Stimulated activated CD8-positive, alpha-beta memory T cell treated with anti-CD3 and anti-CD28 coated beads, Interleukin-15, amount 100 ng/mL, for 24 hours (primary cell): ENCODE results near the gene NDRG2.

ENCODE experiments used
- DNase-seq: peaks from one replicate; pipeline ENCODE4 v3.0.0-alpha.2; 2020; ENCODE audit warnings: low read depth

Gene NDRG2

GRCh38 chr14:21024585-21025370 lies at the start of gene NDRG2:
TSS of gene NDRG2 (minus strand) at chr14:21025061. CDS start at chr14:21023315, 1,746 bp downstream.
- DNase-seq = peak; percentile 38

DNA sequence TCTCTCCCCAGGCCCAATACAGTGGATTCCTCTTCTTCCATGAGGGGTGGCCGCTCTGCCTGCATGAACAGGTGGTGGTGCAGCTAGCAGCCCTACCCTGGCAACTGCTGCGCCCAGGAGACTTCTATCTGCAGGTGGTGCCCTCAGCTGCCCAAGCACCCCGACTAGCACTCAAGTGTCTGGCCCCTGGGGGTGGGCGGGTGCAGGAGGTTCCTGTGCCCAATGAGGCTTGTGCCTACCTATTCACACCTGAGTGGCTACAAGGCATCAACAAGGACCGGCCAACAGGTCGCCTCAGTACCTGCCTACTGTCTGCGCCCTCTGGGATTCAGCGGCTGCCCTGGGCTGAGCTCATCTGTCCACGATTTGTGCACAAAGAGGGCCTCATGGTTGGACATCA lies 49.1 kb upstream of the NDRG2 start:
- no peak for DNase-seq

- DNase-seq = no peak
Observed at GRCh38 chr14:21072781-21073339, 48.0 kb upstream of the NDRG2 start.

GRCh38 chr14:21072031-21072473 lies 47.2 kb upstream of the NDRG2 start:
- DNase-seq = no peak

DNA sequence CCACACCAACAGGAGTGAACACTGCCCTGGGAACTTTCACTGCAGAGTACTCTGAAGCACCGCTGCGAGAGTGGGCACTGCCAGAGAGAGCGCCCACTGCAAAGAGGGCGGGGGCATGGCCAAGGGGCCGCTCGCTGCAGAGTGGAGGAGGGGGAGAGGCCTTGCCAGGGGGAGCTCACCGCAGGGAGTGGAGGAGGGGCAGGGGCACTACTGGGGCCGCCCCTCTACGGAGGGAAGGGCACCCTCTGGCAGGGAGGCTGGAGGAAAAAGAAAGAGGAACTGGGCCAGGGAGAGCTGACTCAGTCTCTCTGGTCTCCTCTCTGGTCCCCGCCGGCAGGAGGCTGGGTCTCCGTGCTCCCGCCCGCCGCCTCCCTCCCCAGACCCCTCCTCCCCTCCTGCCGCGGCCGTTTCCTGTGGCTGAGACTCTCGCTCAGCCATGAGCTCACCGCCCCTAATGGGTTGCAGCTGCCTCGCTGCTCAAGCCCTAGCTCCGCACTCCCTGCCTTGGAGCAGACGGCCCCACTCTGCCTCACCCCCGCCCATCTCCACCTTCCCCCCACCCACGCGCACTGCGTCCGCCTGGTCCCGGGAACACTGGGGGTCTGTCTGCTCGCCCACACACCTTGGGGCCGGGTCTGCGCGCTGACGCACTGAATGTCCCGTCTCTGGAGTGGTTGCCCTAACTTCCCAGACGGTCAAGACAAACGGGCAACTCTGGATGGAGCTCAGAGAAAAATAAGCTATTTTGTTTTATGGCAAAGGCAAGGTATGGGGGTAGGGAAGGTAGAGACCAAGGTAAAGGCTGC lies 46.6 kb upstream of the NDRG2 start:
- DNase-seq = no peak

- DNase-seq = no peak
Observed at GRCh38 chr14:21070610-21071224, 45.9 kb upstream of the NDRG2 start.

DNA sequence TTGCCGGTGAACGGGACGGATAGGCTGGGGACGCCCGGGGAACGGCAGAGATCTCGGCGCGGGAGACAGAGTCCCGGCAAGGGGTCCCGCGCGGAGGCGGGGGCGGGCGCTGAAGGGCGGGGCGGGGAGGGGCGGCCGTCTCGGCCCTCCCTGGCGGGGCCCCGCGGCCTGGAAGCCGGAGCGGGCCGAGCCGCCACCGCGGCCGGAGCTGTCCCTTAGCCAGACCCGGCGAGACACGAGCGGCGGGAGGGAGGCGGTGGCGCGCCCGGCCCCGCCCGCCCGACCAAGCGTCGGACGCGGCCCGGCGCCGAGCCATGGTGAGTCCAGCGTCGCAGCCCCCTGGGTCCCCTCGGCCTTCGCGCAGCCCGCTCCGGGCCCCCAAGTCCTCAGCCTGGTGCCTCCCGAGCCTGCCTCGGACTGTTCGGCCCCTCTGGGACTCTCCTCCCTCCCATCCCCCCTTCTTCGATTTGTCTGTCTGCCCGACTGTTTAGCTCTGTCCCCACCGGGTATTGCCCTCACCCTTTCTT lies 45.3 kb upstream of the NDRG2 start, which contains the start of gene ARHGEF40:
ARHGEF40 (plus strand) TSS at position 222 of the 527 bp plus-strand sequence; CDS start at position 315, 93 bp downstream.
- DNase-seq = no peak

DNA sequence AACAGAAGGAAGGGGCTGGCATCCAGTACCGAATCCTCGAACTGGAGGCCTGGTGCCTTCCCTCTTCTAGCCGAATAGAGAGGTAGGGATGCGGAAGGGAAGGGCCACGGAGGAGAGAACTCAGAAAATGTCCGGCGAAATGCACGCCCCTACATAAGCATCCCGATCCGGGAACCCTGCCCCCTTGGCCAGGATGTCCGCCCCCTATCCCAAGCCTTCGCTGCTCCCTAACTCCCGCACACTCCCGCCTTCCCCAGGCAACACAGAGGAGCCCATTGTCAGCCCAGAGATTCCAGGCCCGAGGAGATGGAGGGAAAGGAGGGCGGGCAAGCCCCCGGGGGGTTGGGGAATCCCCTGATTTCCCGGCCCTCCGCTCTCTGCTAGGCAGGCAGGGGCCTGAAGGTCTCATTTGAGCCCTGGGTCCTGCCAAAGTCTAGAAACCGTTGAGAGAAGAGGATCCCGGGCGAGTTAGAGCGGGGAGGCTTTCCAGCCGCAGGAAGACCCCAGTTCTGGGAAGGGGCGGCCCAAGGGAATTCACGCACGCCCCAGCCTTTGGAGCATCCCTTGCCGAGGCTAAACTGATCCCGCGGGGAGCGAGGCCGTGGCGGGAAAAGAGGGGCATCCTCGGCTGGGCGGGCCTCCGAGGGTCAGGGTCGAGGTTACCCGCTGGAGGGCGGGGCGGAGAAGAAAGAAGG lies 44.7 kb upstream of the NDRG2 start:
- no peak for DNase-seq

DNA sequence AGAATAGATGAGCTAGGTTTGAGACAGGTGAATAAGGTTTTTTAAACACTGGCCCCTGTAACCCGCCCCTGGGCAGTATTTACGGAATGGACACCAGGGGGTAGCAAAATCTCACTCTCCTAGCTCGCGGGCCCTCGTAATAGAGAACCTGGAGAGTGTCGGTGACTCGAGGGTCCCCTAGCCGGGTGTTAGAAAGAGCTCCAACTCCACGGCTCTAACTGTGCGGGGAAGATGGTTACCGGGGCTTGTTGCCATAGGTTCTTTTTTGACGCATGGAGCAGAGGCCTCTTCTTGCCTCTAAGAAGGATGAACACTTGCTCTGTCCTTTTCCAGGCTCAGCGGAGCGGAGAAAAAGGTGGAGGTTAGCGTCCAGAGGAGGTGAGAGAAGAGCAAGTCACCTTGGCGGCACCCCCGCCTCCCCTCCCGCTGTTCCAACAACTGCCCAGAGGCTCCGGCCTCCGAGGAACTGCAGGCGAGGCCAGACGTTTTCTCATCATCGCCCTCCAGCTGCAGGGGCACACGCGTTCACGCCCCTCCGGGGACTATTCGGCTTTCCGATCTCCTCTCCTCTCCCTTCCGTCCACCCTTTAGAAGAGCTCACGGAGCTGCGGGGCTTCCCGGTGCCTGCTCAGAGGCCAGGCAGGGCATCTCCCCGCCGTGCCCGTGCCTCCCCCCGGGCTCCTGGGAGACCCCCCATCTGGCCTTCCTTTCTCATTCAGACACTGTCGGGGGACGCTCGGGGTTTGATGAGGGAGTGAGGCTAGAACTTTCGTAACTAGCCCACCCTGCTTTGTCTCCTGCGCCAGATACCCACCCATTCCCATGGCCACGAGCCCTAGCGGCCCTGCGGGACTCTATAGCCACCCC lies 43.9 kb upstream of the NDRG2 start:
- no peak for DNase-seq

DNA sequence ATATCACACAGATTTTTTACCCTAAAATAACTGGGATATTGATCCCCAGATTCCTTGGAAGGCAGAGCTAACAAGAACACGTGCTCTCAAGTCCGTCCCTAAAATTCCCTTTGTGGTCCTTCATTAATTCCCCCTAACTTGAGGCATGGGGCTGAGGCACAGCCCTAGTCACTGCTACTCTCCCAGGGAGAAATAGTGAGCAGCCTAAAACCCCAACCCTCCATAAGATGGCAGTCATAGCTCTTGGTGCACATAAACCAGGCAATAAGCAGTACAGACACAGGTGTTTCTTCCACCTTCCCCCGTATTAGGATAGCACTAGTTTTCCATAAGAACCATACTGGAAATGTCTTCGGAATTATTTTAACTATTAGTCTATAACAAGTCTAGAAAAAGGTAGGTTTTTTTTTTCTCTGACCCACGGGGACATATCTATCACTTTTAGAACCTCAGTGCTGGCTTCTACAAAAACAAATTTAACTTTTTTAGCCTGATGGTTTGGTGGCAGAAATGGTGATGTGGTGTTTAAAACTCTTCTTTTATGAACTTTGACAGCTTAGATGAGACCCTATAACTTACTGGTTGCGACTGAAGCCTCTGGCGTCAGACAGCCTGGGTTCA lies 42.1 kb upstream of the NDRG2 start:
- DNase-seq = no peak

- no peak for DNase-seq
Observed at GRCh38 chr14:21063479-21063878, 38.6 kb upstream of the NDRG2 start.

DNA sequence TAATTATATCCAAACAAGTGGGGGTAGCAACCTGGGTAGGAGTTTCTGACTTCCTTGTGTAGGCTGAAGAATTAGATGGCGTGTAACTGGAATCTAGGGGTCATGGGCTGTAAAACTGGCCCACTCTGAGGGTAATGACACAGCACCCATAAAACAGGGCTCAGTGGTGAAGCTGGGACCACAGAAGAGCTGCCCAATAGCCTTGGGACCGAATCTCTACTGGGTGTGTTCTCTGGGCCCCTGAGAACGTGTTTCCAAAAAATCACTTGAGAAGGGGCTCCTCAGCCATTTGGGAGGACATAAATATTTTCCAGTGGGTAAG lies 36.4 kb upstream of the NDRG2 start:
- no peak for DNase-seq

DNA sequence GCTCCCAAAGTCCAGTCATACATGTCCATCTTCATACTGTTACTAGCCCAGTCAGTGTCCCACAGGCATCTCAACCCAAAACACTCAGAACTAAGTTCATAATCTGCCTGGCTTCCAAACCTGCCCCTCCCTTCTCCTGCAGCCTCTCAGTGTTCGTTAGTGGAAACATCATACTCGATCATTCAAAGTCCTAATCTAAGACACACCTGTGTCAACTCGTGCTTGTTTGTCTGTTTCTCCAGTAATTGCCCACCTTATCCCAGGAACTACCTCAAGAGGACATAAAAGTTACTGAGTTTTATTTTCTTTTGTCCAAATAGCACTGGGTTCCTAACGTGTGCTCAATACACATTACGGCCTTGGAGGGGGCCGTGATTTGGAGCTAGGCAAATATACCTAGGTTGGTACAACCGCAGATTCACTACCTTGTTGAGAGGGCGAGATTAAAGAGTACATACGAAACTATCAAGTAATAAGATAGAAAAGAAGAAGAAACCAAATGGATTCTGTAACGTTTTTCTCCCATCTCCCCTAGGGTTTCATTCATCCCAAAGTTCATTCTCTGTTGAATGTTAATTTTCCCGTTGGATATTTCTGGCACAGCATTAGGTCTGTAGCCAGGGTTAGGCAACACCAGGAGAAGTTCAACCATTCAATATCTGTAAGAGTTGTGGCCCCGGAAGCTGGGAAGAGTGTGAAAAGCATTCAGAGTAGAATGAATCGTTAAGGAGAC lies 35.9 kb upstream of the NDRG2 start:
- no peak for DNase-seq

GRCh38 chr14:21059842-21060613 lies 35.2 kb upstream of the NDRG2 start:
- no peak for DNase-seq

DNA sequence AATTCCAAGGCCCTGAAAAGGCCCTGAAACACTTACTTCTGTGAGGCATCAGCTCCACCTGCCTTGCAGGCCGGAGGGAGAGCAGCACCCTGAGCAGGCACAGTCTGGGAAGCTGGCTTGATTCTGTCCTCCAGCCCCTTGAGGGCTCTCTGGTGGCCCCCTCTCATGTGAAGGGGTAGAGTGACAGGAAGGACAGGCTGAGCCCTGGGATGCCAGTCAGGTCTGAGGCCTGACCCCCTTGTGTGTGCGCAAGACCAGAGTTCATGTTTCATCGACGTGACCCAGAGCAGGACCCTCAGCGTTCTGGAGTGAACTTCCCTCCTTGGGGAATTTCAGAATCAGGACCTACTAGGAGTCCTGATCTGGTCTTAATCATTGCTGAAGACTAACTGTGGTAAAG lies 34.0 kb upstream of the NDRG2 start:
- no peak for DNase-seq

DNA sequence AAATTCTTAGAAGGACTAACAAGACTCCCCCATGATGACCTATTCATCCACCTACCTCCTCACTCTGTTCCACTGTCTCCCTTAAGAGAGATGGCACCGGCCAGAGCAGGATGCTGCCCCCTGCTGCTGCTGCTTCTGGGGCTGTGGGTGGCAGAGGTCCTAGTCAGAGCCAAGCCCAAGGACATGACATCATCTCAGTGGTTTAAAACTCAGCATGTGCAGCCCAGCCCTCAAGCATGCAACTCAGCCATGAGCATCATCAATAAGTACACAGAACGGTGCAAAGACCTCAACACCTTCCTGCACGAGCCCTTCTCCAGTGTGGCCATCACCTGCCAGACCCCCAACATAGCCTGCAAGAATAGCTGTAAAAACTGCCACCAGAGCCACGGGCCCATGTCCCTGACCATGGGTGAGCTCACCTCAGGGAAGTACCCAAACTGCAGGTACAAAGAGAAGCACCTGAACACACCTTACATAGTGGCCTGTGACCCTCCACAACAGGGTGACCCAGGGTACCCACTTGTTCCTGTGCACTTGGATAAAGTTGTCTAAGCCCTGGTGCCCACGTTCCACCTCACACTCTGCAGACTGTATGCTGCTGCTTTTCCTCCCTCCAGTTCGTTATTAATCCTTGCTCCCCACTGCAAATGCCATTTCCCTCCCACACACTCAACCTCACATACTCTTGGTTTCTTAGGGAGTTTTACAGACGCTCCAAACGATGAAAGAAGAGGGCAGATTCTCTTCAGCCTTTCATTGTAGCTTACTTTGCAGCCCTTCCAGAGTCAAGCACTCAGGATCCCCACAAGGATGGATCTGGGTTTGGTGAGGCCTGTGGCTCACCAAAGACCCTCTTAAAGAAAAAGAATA lies 33.2 kb upstream of the NDRG2 start, which contains the start of gene RNASE8:
RNASE8 (plus strand) TSS at position 20 of the 873 bp plus-strand sequence; CDS start at position 91, 71 bp downstream.
- DNase-seq = no peak

- DNase-seq = no peak
Observed at GRCh38 chr14:21056520-21057163, 31.8 kb upstream of the NDRG2 start.
